Measurements from ENCODE around the gene TNFRSF6B. TPM values are rescaled to one million over a fixed set of nuclear protein-coding genes. Genes with fewer than 3 reads are reported as not detected.

TNFRSF6B gene
- total RNA-seq, 1 donor = 2.9 TPM

DNA sequence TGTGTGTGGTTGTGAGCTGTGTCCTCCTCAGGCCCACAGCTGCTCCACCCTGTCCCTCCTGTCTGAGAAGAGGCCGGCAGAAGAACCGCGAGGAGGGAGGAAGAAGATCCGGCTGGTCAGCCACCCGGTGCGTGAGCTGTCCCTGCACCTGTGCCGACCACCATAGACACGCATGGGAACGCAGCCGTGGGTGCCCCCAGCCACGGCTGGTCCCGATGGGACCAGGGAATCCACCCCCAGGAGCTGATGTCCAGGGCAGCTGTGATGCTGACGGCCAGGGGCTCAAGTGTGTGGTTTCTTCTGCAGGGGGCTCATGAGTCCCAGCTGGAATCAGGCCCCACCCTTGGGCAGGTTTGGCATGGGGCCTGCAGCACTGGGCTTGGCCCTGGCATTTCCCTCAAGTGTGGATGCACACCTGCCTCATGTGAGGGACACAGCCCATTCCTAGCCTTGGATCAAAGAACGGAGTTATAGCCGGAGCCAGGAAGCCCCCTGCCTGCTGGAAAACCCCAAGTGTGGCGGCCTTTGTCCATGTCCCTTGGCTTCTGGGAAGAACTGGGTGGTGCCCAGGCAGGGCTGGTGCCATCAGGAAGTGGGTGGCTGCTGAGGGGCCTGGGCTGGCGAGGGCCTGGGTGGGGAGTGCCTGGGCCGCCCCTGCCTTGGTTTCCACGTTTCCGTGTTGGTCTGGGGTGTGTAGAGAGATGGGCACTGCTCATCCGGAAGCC, 4.6 kb upstream of the TNFRSF6B start:
- H3K79me2 ChIP-seq (ENCODE audit: insufficient read depth, low read length) = no peaks in the 10 kb centered on the region
- peaks cover 3% of the 10 kb centered on the region for H3K36me3 ChIP-seq (ENCODE audit: insufficient read depth, low read length)
- no peaks in the 10 kb centered on the region for H4K20me1 ChIP-seq (ENCODE audit: insufficient read depth, low read length)
- DNase-seq (ENCODE audit: insufficient read length, low spot score, missing footprints) = peak; percentile 84
- H3K4me2 ChIP-seq (ENCODE audit: insufficient read depth, low read length) = no peak overlapping the region
- peaks cover 4% of the 10 kb centered on the region for H3K4me1 ChIP-seq (ENCODE audit: insufficient read depth, low read length)
- H3K27me3 ChIP-seq (ENCODE audit: insufficient read depth, low read length) = no peaks in the 10 kb centered on the region
- H3K9me3 ChIP-seq (ENCODE audit: low read depth, low read length) = no peaks in the 10 kb centered on the region
- H3K4me3 ChIP-seq (ENCODE audit: insufficient read depth, low read length) = no peak overlapping the region
- TF ChIP-seq, protein P1, sequence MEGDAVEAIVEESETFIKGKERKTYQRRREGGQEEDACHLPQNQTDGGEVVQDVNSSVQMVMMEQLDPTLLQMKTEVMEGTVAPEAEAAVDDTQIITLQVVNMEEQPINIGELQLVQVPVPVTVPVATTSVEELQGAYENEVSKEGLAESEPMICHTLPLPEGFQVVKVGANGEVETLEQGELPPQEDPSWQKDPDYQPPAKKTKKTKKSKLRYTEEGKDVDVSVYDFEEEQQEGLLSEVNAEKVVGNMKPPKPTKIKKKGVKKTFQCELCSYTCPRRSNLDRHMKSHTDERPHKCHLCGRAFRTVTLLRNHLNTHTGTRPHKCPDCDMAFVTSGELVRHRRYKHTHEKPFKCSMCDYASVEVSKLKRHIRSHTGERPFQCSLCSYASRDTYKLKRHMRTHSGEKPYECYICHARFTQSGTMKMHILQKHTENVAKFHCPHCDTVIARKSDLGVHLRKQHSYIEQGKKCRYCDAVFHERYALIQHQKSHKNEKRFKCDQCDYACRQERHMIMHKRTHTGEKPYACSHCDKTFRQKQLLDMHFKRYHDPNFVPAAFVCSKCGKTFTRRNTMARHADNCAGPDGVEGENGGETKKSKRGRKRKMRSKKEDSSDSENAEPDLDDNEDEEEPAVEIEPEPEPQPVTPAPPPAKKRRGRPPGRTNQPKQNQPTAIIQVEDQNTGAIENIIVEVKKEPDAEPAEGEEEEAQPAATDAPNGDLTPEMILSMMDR (IDR thresholded peaks at IDR 0.05; ENCODE audit: extremely low read depth, low read depth, low read length) = no peak
- no peak overlapping the region for H2AFZ ChIP-seq (ENCODE audit: low read length)
- H3K27ac ChIP-seq (ENCODE audit: low read depth, low read length) = no peak overlapping the region

DNA sequence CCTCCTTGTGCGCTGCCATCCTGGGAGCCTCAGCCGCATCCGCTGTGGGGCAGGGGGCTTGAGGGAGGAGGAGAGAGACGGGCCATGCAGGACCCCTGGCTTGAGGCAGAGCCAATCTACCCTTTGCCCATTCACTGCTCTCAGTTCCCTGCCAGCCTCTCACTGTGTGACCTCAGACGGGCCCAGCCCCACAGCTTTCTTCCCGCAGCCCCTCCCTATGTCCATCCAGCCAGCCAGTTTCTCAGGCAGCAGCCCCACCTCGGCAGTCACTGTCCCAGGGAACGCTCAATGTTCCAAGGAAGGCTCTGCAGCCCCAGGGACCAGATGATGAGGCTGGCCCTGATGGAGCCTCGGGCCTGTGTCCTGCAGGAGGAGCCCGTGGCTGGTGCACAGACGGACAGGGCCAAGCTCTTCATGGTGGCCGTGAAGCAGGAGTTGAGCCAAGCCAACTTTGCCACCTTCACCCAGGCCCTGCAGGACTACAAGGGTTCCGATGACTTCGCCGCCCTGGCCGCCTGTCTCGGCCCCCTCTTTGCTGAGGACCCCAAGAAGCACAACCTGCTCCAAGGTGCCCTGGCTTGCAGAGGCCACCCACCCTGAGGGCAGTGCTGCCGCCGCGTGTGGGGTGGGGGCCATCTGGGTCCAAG, 3.9 kb upstream of the TNFRSF6B start:
- H3K27me3 ChIP-seq (ENCODE audit: insufficient read depth, low read length) = no peaks in the 10 kb centered on the region
- DNase-seq (ENCODE audit: insufficient read length, low spot score, missing footprints) = peak; percentile 95
- no peaks in the 10 kb centered on the region for H4K20me1 ChIP-seq (ENCODE audit: insufficient read depth, low read length)
- H2AFZ ChIP-seq (ENCODE audit: low read length) = no peak overlapping the region
- TF ChIP-seq, protein P1 (IDR thresholded peaks at IDR 0.05; ENCODE audit: extremely low read depth, low read depth, low read length) = no peak
- H3K36me3 ChIP-seq (ENCODE audit: insufficient read depth, low read length) = peaks cover 3% of the 10 kb centered on the region
- H3K4me2 ChIP-seq (ENCODE audit: insufficient read depth, low read length) = no peak overlapping the region
- no peaks in the 10 kb centered on the region for H3K9me3 ChIP-seq (ENCODE audit: low read depth, low read length)
- no peak overlapping the region for H3K27ac ChIP-seq (ENCODE audit: low read depth, low read length)
- H3K79me2 ChIP-seq (ENCODE audit: insufficient read depth, low read length) = no peaks in the 10 kb centered on the region
- H3K4me3 ChIP-seq (ENCODE audit: insufficient read depth, low read length) = no peak overlapping the region
- peaks cover 9% of the 10 kb centered on the region for H3K4me1 ChIP-seq (ENCODE audit: insufficient read depth, low read length)

DNA sequence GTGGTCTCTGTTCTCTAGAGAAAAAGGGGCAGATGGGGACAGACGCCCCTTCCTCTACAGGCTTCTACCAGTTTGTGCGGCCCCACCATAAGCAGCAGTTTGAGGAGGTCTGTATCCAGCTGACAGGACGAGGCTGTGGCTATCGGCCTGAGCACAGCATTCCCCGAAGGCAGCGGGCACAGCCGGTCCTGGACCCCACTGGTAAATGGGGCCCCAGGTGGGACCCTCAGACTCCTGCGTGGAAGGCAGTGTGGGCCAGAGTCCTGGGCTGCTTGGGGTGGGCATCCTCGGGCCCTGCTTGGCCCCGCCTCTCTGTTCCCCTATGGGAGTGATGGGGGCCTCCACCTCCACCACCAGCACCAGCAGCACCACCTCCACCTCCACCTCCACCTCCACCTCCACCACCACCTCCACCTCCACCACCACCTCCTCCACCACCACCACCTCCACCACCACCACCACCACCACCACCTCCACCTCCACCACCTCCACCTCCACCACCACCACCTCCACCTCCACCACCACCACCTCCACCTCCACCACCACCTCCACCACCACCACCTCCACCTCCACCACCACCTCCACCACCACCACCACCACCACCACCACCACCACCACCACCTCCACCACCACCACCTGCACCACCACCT, 3.2 kb upstream of the TNFRSF6B start:
- Histone ChIP-seq H3K4me2 (ENCODE audit: insufficient read depth, low read length) (no peak overlapping the region), H3K36me3 (ENCODE audit: insufficient read depth, low read length) (peaks cover 3% of the 10 kb centered on the region), H3K27me3 (ENCODE audit: insufficient read depth, low read length) (no peaks in the 10 kb centered on the region), H4K20me1 (ENCODE audit: insufficient read depth, low read length) (no peaks in the 10 kb centered on the region), H2AFZ (ENCODE audit: low read length) (no peak overlapping the region), H3K4me3 (ENCODE audit: insufficient read depth, low read length) (no peak overlapping the region), H3K27ac (ENCODE audit: low read depth, low read length) (no peak overlapping the region), H3K9me3 (ENCODE audit: low read depth, low read length) (no peaks in the 10 kb centered on the region), H3K4me1 (ENCODE audit: insufficient read depth, low read length) (peaks cover 15% of the 10 kb centered on the region), H3K79me2 (ENCODE audit: insufficient read depth, low read length) (no peaks in the 10 kb centered on the region)
- peak; percentile 49 for DNase-seq (ENCODE audit: insufficient read length, low spot score, missing footprints)
- TF ChIP-seq, protein P1 (IDR thresholded peaks at IDR 0.05; ENCODE audit: extremely low read depth, low read depth, low read length) = no peak
